HepG2 (cell line): ENCODE data around the gene TMEM198. TPM values are rescaled to one million over a fixed set of nuclear protein-coding genes. Genes with fewer than 3 reads are reported as not detected.

Experiments
- BCL6 ChIP-seq: IDR thresholded peaks from 2 replicates; pipeline ENCODE4 v1.6.1; 2016; ENCODE audit warnings: missing genetic modification reagents, missing compliant biosample characterization
- EED ChIP-seq: sonication (generic); formaldehyde crosslinking; IDR thresholded peaks from 2 replicates; pipeline ENCODE4 v1.5.0; 2020; ENCODE audit warnings: mild to moderate bottlenecking, missing genetic modification reagents
- GATAD1 ChIP-seq: IDR thresholded peaks from 2 replicates; pipeline ENCODE4 v1.6.1; 2016; ENCODE audit warnings: missing genetic modification reagents, missing compliant biosample characterization
- HDAC1 ChIP-seq: sonication (generic); formaldehyde crosslinking; IDR thresholded peaks from 2 replicates; pipeline ENCODE4 v1.5.1; 2020; ENCODE audit warnings: mild to moderate bottlenecking, missing genetic modification reagents
- HOXA9 ChIP-seq: sonication (generic); formaldehyde crosslinking; IDR thresholded peaks from 2 replicates; pipeline ENCODE4 v1.8.1; 2022; ENCODE audit warnings: missing genetic modification reagents, mild to moderate bottlenecking, moderate library complexity, borderline replicate concordance
- IKZF4 ChIP-seq: sonication (generic); formaldehyde crosslinking; IDR thresholded peaks from 2 replicates; pipeline ENCODE4 v1.5.1; 2020; ENCODE audit warnings: borderline replicate concordance, mild to moderate bottlenecking, low read depth, missing genetic modification reagents; ENCODE audit errors: not compliant biosample characterization
- KAT2B ChIP-seq: fragments of 150-350 bp; IDR thresholded peaks from 2 replicates; pipeline ENCODE4 v1.6.1; 2014; ENCODE audit warnings: low read depth, low read length, borderline replicate concordance
- KDM2A ChIP-seq: sonication (generic); formaldehyde crosslinking; IDR thresholded peaks from 2 replicates; pipeline ENCODE4 v1.4.0; 2020; ENCODE audit warnings: low read depth, missing genetic modification reagents, borderline replicate concordance
- ONECUT2 ChIP-seq: sonication (generic); formaldehyde crosslinking; IDR thresholded peaks from 2 replicates; pipeline ENCODE4 v1.4.0; 2020; ENCODE audit warnings: missing genetic modification reagents
- SMARCC2 ChIP-seq: fragments of 450-650 bp; IDR thresholded peaks from 2 replicates; pipeline ENCODE4 v1.6.1; 2017; ENCODE audit warnings: antibody characterized with exemption, mild to moderate bottlenecking
- SP4 ChIP-seq: sonication (generic); formaldehyde crosslinking; IDR thresholded peaks from 2 replicates; pipeline ENCODE4 v1.8.1; 2023; ENCODE audit warnings: mild to moderate bottlenecking, missing genetic modification reagents
- TAF15 ChIP-seq: fragments of 200-400 bp; formaldehyde crosslinking; IDR thresholded peaks from one replicate; pipeline ENCODE4 v1.6.1; 2018; ENCODE audit warnings: mild to moderate bottlenecking, low read depth, low read length; ENCODE audit not compliant: poor library complexity, severe bottlenecking
- TFAP4 ChIP-seq: sonication (generic); IDR thresholded peaks from 2 replicates; pipeline ENCODE4 v1.6.1; 2016; ENCODE audit warnings: low read depth, borderline replicate concordance
- TFDP1 ChIP-seq: IDR thresholded peaks from 2 replicates; pipeline ENCODE4 v1.6.1; 2016; ENCODE audit warnings: missing compliant biosample characterization, missing genetic modification reagents, borderline replicate concordance
- YEATS4 ChIP-seq: sonication (generic); formaldehyde crosslinking; IDR thresholded peaks from 2 replicates; pipeline ENCODE4 v1.4.0; 2020; ENCODE audit warnings: missing genetic modification reagents, borderline replicate concordance
- ZFP90 ChIP-seq: sonication (generic); formaldehyde crosslinking; IDR thresholded peaks from 2 replicates; pipeline ENCODE4 v1.8.0; 2022; ENCODE audit warnings: missing genetic modification reagents, mild to moderate bottlenecking, inconsistent platforms, borderline replicate concordance
- ZFX ChIP-seq: sonication (generic); formaldehyde crosslinking; IDR thresholded peaks from 2 replicates; pipeline ENCODE4 v1.4.0; 2020; ENCODE audit warnings: mild to moderate bottlenecking, low read depth, missing genetic modification reagents, moderate library complexity
- ZHX1 ChIP-seq: sonication (generic); formaldehyde crosslinking; IDR thresholded peaks from 2 replicates; pipeline ENCODE4 v1.8.1; 2022; ENCODE audit warnings: low read depth, mild to moderate bottlenecking, missing genetic modification reagents
- ZKSCAN5 ChIP-seq: sonication (generic); formaldehyde crosslinking; IDR thresholded peaks from 2 replicates; pipeline ENCODE4 v1.5.1; 2020; ENCODE audit warnings: mild to moderate bottlenecking, missing genetic modification reagents
- ZNF207 ChIP-seq: fragments of 450-650 bp; IDR thresholded peaks from 2 replicates; pipeline ENCODE4 v1.6.1; 2016; ENCODE audit warnings: antibody characterized with exemption, borderline replicate concordance
- ZNF333 ChIP-seq: sonication (generic); formaldehyde crosslinking; IDR thresholded peaks from 2 replicates; pipeline ENCODE4 v1.4.0; 2020; ENCODE audit warnings: mild to moderate bottlenecking, missing genetic modification reagents, borderline replicate concordance
- ZNF350 ChIP-seq: sonication (generic); formaldehyde crosslinking; IDR thresholded peaks from 2 replicates; pipeline ENCODE4 v1.4.0; 2020; ENCODE audit warnings: mild to moderate bottlenecking, low read depth, missing genetic modification reagents, borderline replicate concordance
- ZNF572 ChIP-seq: sonication (generic); formaldehyde crosslinking; IDR thresholded peaks from 2 replicates; pipeline ENCODE4 v1.5.1; 2020; ENCODE audit warnings: mild to moderate bottlenecking, missing genetic modification reagents
- ZNF580 ChIP-seq: IDR thresholded peaks from 2 replicates; pipeline ENCODE4 v1.6.1; 2016; ENCODE audit warnings: low read depth, borderline replicate concordance
- polyA plus RNA-seq, 8 experiments: library from polyadenylated mRNA; depleted of rRNA in 3 of 8; stranded (reverse) in 7 of 8; unstranded in 1 of 8; fragments of >200 nt; fragmentation: Illumina TruSeq in 4 of 8; extraction: Trizol in 4 of 8; gene quantifications; 2 replicates each; pipeline versions ENCODE4 v1.2.1 to v1.2.3, GENCODE V29; 2011 to 2016; ENCODE audit warnings: low read depth in 4 of 8, missing spikeins in 1 of 8, mixed read lengths in 1 of 8; ENCODE audit not compliant: insufficient read depth in 1 of 8
- total RNA-seq, 5 experiments: library from RNA; depleted of rRNA; stranded (reverse); fragments of >200 nt; fragmentation: Illumina TruSeq; extraction: Trizol; gene quantifications; 2 replicates each; pipeline ENCODE4 v1.2.3, GENCODE V29; 2016; ENCODE audit warnings: low read depth in 1 of 5

TMEM198 gene
- total and polyA plus RNA-seq, 2 of the 13 experiments (the other 11 are each of a cell fraction or from before 2014, with no cell fraction given): 17.3 to 23.5 TPM

GRCh38 chr2:219512524-219513216, 31.2 kb upstream of the TMEM198 start (continued):
- no peak for TF ChIP-seq ZHX1 (CRISPR knock-in tag)
- TF ChIP-seq KDM2A (CRISPR knock-in tag): 0 out of 2 replicates have a peak, but pooled peaks have one; percentile 21
- peak; percentile 91 for TF ChIP-seq ONECUT2 (CRISPR knock-in tag)
- TF ChIP-seq ZNF350: no peak
- TF ChIP-seq KAT2B: peak; percentile 95
- 0 out of 2 replicates have a peak, but pooled peaks have one; percentile 13 for TF ChIP-seq BCL6 (CRISPR knock-in tag)
- TF ChIP-seq GATAD1 (CRISPR knock-in tag): no peak
- TF ChIP-seq HOXA9: no peak
- no peak for TF ChIP-seq SMARCC2
- TF ChIP-seq SP4 (CRISPR knock-in tag): peak; percentile 61; the same call in 1 of the 2 replicates
- 0 out of 2 replicates have a peak, but pooled peaks have one; percentile 16 for TF ChIP-seq ZNF572 (CRISPR knock-in tag)
- TF ChIP-seq ZNF207: no peak
- peak; percentile 56; the same call in 1 of the 2 replicates for TF ChIP-seq EED (CRISPR knock-in tag)
- TF ChIP-seq TFAP4: peak; percentile 77
- no peak for TF ChIP-seq ZNF580 (CRISPR knock-in tag)
- TF ChIP-seq IKZF4: no peak
- TF ChIP-seq HDAC1: peak; percentile 32; the same call in 1 of the 2 replicates
- peak; percentile 50 for TF ChIP-seq ZFX
- TF ChIP-seq ZFP90 (CRISPR knock-in tag): 0 out of 2 replicates have a peak, but pooled peaks have one; percentile 18
- TF ChIP-seq YEATS4 (CRISPR knock-in tag): no peak
- TF ChIP-seq TFDP1: no peak
- TF ChIP-seq TAF15: no peak
- TF ChIP-seq ZKSCAN5 (CRISPR knock-in tag): no peak
- TF ChIP-seq ZNF333 (CRISPR knock-in tag): no peak
